ENCODE data around the gene TMEM204.

DNA sequence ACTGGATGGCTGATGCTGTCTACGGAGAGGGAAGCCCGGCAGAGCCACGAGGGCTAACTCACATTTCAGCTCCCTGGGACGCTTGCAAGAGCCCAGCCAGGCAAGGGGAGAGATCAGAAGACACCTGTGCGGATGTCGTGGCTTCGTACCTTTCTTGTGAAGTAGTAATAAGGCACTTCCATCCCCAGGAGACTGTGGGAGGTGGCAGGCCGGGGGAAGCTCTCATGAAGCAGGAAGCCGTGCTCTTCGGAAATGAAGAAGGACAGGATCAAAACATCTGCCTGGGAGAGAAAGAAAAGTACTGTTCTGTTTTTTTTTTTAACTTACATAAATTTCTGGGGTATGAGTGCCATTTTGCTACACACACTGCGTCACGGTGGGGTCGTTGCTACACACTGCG, 28.4 kb downstream of the TMEM204 start:
- TF ChIP-seq POLR2A (IDR thresholded peaks at IDR 0.05) = no peak
- TF ChIP-seq CTCF (IDR thresholded peaks at IDR 0.05) = no peak

All from esophagus squamous epithelium (tissue), 4 donors.